ENCODE measurements around the gene GUCA2B.

The GUCA2B gene

GRCh38 chr1:42181687-42182086 lies 28.5 kb downstream of the GUCA2B start:
- in situ Hi-C loops (cut with MboI; ENCODE audit: low sequenced_read_pairs) = no loop called here

- in situ Hi-C loops (cut with MboI; ENCODE audit: low sequenced_read_pairs) = no loop called here
Measured at GRCh38 chr1:42183210-42183956, 30.2 kb downstream of the GUCA2B start.

- in situ Hi-C loops (cut with MboI; ENCODE audit: low sequenced_read_pairs) = no loop called here
Measured at GRCh38 chr1:42183957-42184268, 30.7 kb downstream of the GUCA2B start.

- in situ Hi-C loops (cut with MboI; ENCODE audit: low sequenced_read_pairs) = no loop called here
Measured at GRCh38 chr1:42184616-42185015, 31.4 kb downstream of the GUCA2B start.

GRCh38 chr1:42186152-42186551 lies 32.9 kb downstream of the GUCA2B start:
- in situ Hi-C loops (cut with MboI; ENCODE audit: low sequenced_read_pairs) = no loop called here

GRCh38 chr1:42189931-42190853 lies 37.0 kb downstream of the GUCA2B start:
- in situ Hi-C loops (cut with MboI; ENCODE audit: low sequenced_read_pairs) = no loop called here

- in situ Hi-C loops (cut with MboI; ENCODE audit: low sequenced_read_pairs) = no loop called here
Measured at GRCh38 chr1:42191319-42191718, 38.1 kb downstream of the GUCA2B start.

- in situ Hi-C loops (cut with MboI; ENCODE audit: low sequenced_read_pairs) = no loop called here
Measured at GRCh38 chr1:42192106-42192505, 38.9 kb downstream of the GUCA2B start.

- in situ Hi-C loops (cut with MboI; ENCODE audit: low sequenced_read_pairs) = no loop called here
Measured at GRCh38 chr1:42195841-42196240, 42.6 kb downstream of the GUCA2B start.

GRCh38 chr1:42198251-42198650 lies 45.0 kb downstream of the GUCA2B start:
- in situ Hi-C loops (cut with MboI; ENCODE audit: low sequenced_read_pairs) = no loop called here

- in situ Hi-C loops (cut with MboI; ENCODE audit: low sequenced_read_pairs) = no loop called here
Measured at GRCh38 chr1:42201986-42202385, 48.8 kb downstream of the GUCA2B start.

Data from HL-60/S4 (cell line).